Stimulated activated CD4-positive, alpha-beta T cell treated with anti-CD3 and anti-CD28 coated beads, Interleukin-1b, Interleukin-23, amount 100 ng/mL, for 1 hour (primary cell): Measurements from ENCODE around the gene IGSF3.
"Not testable (repeated sequence)": the region's sequence is repeated elsewhere in the genome, so short reads cannot be mapped to it uniquely, and the experiment has no call there.

Experiments
- DNase-seq, 2 donors: peaks; one replicate each; pipeline ENCODE4 v3.0.0-alpha.2; 2020; ENCODE audit warnings: low read depth in 2 of 2

Gene IGSF3

GRCh38 chr1:116629441-116629840 lies 38.1 kb downstream of the IGSF3 start:
- not testable (repeated sequence) for DNase-seq

GRCh38 chr1:116628448-116628847 lies 39.1 kb downstream of the IGSF3 start:
- DNase-seq: no peak

GRCh38 chr1:116627357-116627756 lies 40.2 kb downstream of the IGSF3 start:
- DNase-seq: not testable (repeated sequence)

GRCh38 chr1:116626915-116627314 lies 40.6 kb downstream of the IGSF3 start:
- not testable (repeated sequence) for DNase-seq

GRCh38 chr1:116625155-116625554 lies 42.4 kb downstream of the IGSF3 start:
- not testable (repeated sequence) for DNase-seq

- DNase-seq: no peak
Measured at GRCh38 chr1:116624040-116624439, 43.5 kb downstream of the IGSF3 start.

GRCh38 chr1:116622496-116622895 lies 45.0 kb downstream of the IGSF3 start:
- DNase-seq: not testable (repeated sequence)

GRCh38 chr1:116621756-116622155 lies 45.8 kb downstream of the IGSF3 start:
- DNase-seq: not testable (repeated sequence)

- not testable (repeated sequence) for DNase-seq
Measured at GRCh38 chr1:116620392-116620791, 47.1 kb downstream of the IGSF3 start.

- not testable (repeated sequence) for DNase-seq
Measured at GRCh38 chr1:116619106-116619505, 48.4 kb downstream of the IGSF3 start.

GRCh38 chr1:116617808-116618207 lies 49.7 kb downstream of the IGSF3 start:
- DNase-seq: not testable (repeated sequence)

- not testable (repeated sequence) for DNase-seq
Measured at GRCh38 chr1:116613825-116614224, 53.7 kb downstream of the IGSF3 start.

GRCh38 chr1:116609801-116610371 lies 57.6 kb downstream of the IGSF3 start:
- DNase-seq: not testable (repeated sequence)

- DNase-seq: not testable (repeated sequence)
Measured at GRCh38 chr1:116608841-116609240, 58.7 kb downstream of the IGSF3 start.

GRCh38 chr1:116608151-116608550 lies 59.4 kb downstream of the IGSF3 start:
- DNase-seq: not testable (repeated sequence)

- not testable (repeated sequence) for DNase-seq
Measured at GRCh38 chr1:116607463-116607862, 60.1 kb downstream of the IGSF3 start.

GRCh38 chr1:116606067-116606466 lies 61.5 kb downstream of the IGSF3 start:
- not testable (repeated sequence) for DNase-seq

GRCh38 chr1:116605315-116605714 lies 62.2 kb downstream of the IGSF3 start:
- DNase-seq: no peak

GRCh38 chr1:116604408-116604807 lies 63.1 kb downstream of the IGSF3 start:
- not testable (repeated sequence) for DNase-seq

GRCh38 chr1:116603646-116604045 lies 63.9 kb downstream of the IGSF3 start:
- not testable (repeated sequence) for DNase-seq

GRCh38 chr1:116599369-116599768 lies 68.2 kb downstream of the IGSF3 start:
- not testable (repeated sequence) for DNase-seq

GRCh38 chr1:116598420-116599036 lies 69.0 kb downstream of the IGSF3 start:
- not testable (repeated sequence) for DNase-seq

- DNase-seq: not testable (repeated sequence)
Measured at GRCh38 chr1:116597388-116597787, 70.1 kb downstream of the IGSF3 start.
